A549 (cell line): ENCODE data around the gene TAF12. TPM values are rescaled to one million over a fixed set of nuclear protein-coding genes. Genes with fewer than 3 reads are reported as not detected.
A peak's percentile ranks its signal among the peaks of the same experiment; 100 is the strongest.
"Not testable (repeated sequence)": the region's sequence is repeated elsewhere in the genome, so short reads cannot be mapped to it uniquely, and the experiment has no call there.

ENCODE experiments used
- ATAC-seq, 2 experiments: fragments of 200-7000 bp in 1 of 2; fragments of >200 bp in 1 of 2; cut with Nextera tagmentation in 1 of 2; cut with Tn5 transposase in 1 of 2; 3 replicates each; pipeline versions ENCODE4 v1.8.0 to v1.9.1; 2018 to 2020; ENCODE audit warnings: mild to moderate bottlenecking in 1 of 2, moderate library complexity in 1 of 2
- CTCF ChIA-PET: fragments of 300-600 bp; sonication (Branson Sonifier 250); formaldehyde crosslinking; extraction: SDS; loops from one replicate; lab custom pipeline; 2021; ENCODE audit warnings: antibody characterized with exemption, inconsistent platforms; lab: Yijun Ruan, JAX
- POLR2A ChIA-PET: fragments of 350-600 bp; formaldehyde crosslinking; extraction: SDS; loops from one replicate; lab custom pipeline; 2021; ENCODE audit warnings: antibody characterized with exemption, inconsistent platforms; lab: Yijun Ruan, JAX
- DNase-seq, 2 experiments: peaks; one replicate each; pipeline versions ENCODE4 v3.0.0 to v3.0.0-alpha.2; 2011 to 2016; ENCODE audit warnings: low read depth in 1 of 2, low spot score in 1 of 2
- FAIRE-seq: peaks from 2 replicates; lab custom pipeline; 2011; peaks lifted over from hg19 to GRCh38; lab: Jason Lieb, UNC
- H3K27ac ChIP-seq, 2 experiments: fragments of >200 bp; sonication (Bioruptor Twin); formaldehyde crosslinking; 3 replicates each; pipeline ENCODE4 v1.5.1; 2016 to 2017
- H3K4me1 ChIP-seq: fragments of >200 bp; sonication (Bioruptor Twin); formaldehyde crosslinking; 3 replicates; pipeline ENCODE4 v1.6.1; 2016
- H3K4me2 ChIP-seq: fragments of >200 bp; sonication (Bioruptor Twin); formaldehyde crosslinking; 3 replicates; pipeline ENCODE4 v1.6.1; 2016
- H3K4me3 ChIP-seq: fragments of >200 bp; sonication (Bioruptor Twin); formaldehyde crosslinking; 3 replicates; pipeline ENCODE4 v1.5.1; 2016
- H3K9me3 ChIP-seq: fragments of >200 bp; sonication (Bioruptor Twin); formaldehyde crosslinking; 3 replicates; pipeline ENCODE4 v1.6.1; 2016
- CBX2 ChIP-seq: fragments of 200-600 bp; sonication (generic); IDR thresholded peaks from 2 replicates; pipeline ENCODE4 v1.6.1; 2016; ENCODE audit warnings: low read depth, mild to moderate bottlenecking, borderline replicate concordance
- CEBPB ChIP-seq, 2 experiments: fragments of >200 bp in 1 of 2; sonication (Bioruptor Twin) in 1 of 2; formaldehyde crosslinking in 1 of 2; IDR thresholded peaks; 2 replicates each; pipeline ENCODE4 v1.6.1; 2012 to 2016
- CHD4 ChIP-seq: fragments of 200-600 bp; sonication (generic); IDR thresholded peaks from 2 replicates; pipeline ENCODE4 v1.6.1; 2016; ENCODE audit warnings: antibody characterized with exemption, mild to moderate bottlenecking, borderline replicate concordance
- ELK1 ChIP-seq: fragments of 150-350 bp; IDR thresholded peaks from 2 replicates; pipeline ENCODE4 v1.6.1; 2014; ENCODE audit warnings: low read depth, mild to moderate bottlenecking, low read length
- FOSB ChIP-seq: fragments of 250-450 bp; sonication (Bioruptor Pico); IDR thresholded peaks from 2 replicates; pipeline ENCODE4 v1.5.0; 2020; ENCODE audit warnings: mild to moderate bottlenecking, moderate library complexity
- FOSL2 ChIP-seq, 2 experiments: fragments of 450-650 bp in 1 of 2; fragments of >200 bp in 1 of 2; sonication (Bioruptor Twin) in 1 of 2; formaldehyde crosslinking; IDR thresholded peaks; 2 replicates each; pipeline versions ENCODE4 v1.5.0 to v1.6.1; 2016 to 2020; ENCODE audit warnings: mild to moderate bottlenecking in 1 of 2, moderate library complexity in 1 of 2
- FOXS1 ChIP-seq: fragments of 250-450 bp; sonication (Bioruptor Pico); IDR thresholded peaks from 2 replicates; pipeline ENCODE4 v1.5.0; 2020; ENCODE audit warnings: mild to moderate bottlenecking, moderate library complexity
- HEYL ChIP-seq: fragments of 250-450 bp; sonication (Bioruptor Pico); IDR thresholded peaks from 2 replicates; pipeline ENCODE4 v1.8.0; 2021; ENCODE audit warnings: mild to moderate bottlenecking, moderate library complexity
- HOXA7 ChIP-seq: fragments of 250-450 bp; sonication (Bioruptor Pico); IDR thresholded peaks from 2 replicates; pipeline ENCODE4 v1.5.0; 2020; ENCODE audit warnings: mild to moderate bottlenecking, moderate library complexity
- JUN ChIP-seq, 2 experiments: fragments of >200 bp; sonication (Bioruptor Twin); formaldehyde crosslinking; IDR thresholded peaks; 2 replicates in 1 of 2; 3 replicates in 1 of 2; pipeline ENCODE4 v1.6.1; 2016 to 2017
- JUNB ChIP-seq: fragments of >200 bp; sonication (Bioruptor Twin); formaldehyde crosslinking; IDR thresholded peaks from 2 replicates; pipeline ENCODE4 v1.6.1; 2016
- MAFK ChIP-seq: fragments of 450-650 bp; IDR thresholded peaks from 2 replicates; pipeline ENCODE4 v1.6.1; 2014; ENCODE audit not compliant: partially characterized antibody
- NPAS2 ChIP-seq: fragments of 250-450 bp; sonication (Bioruptor Pico); IDR thresholded peaks from 2 replicates; pipeline ENCODE4 v1.8.0; 2022; ENCODE audit warnings: mild to moderate bottlenecking, moderate library complexity, borderline replicate concordance
- NR3C1 ChIP-seq: fragments of >200 bp; sonication (Bioruptor Twin); formaldehyde crosslinking; IDR thresholded peaks from 3 replicates; pipeline ENCODE4 v1.6.1; 2017
- POLR2AphosphoS2 ChIP-seq: conservative IDR thresholded peaks from 2 replicates; pipeline ENCODE4 v1.6.1; 2012; ENCODE audit warnings: low read length, improper control_type of control experiment, inconsistent platforms
- RCOR1 ChIP-seq: fragments of 150-350 bp; IDR thresholded peaks from 2 replicates; pipeline ENCODE4 v1.6.1; 2014; ENCODE audit warnings: antibody characterized with exemption, low read length, low read depth
- SMC3 ChIP-seq: fragments of >200 bp; sonication (Bioruptor Twin); formaldehyde crosslinking; IDR thresholded peaks from 3 replicates; pipeline ENCODE4 v1.6.1; 2018; ENCODE audit warnings: inconsistent platforms
- WGBS: methylation state at CpG from one replicate; pipeline ENCODE4 v1.1.6; 2017; ENCODE audit errors: missing lambda C conversion rate; 5-methylcytosine and 5-hydroxymethylcytosine counted together
- polyA plus RNA-seq, 4 experiments: library from polyadenylated mRNA; depleted of rRNA in 3 of 4; stranded (reverse); fragments of >200 nt; fragmentation: RNase III in 1 of 4; extraction: RNeasy Plus Mini Kit Qiagen cat#74134 plus additional on column Dnase treatment in 1 of 4; gene quantifications; 2 replicates in 3 of 4; 3 replicates in 1 of 4; pipeline ENCODE4 v1.2.3, GENCODE V29; 2011 to 2017
- TF ChIP-seq, protein P1 (sequence below): fragments of 250-450 bp; sonication (Bioruptor Pico); IDR thresholded peaks from 2 replicates; pipeline ENCODE4 v1.5.0; 2021; ENCODE audit warnings: mild to moderate bottlenecking, moderate library complexity, borderline replicate concordance
- TF ChIP-seq, protein P2 (sequence below): fragments of 200-600 bp; sonication (generic); IDR thresholded peaks from 2 replicates; pipeline ENCODE4 v1.6.1; 2016; ENCODE audit warnings: antibody characterized with exemption, mild to moderate bottlenecking, moderate library complexity
- TF ChIP-seq, protein P3 (sequence below): fragments of >200 bp; sonication (Bioruptor Twin); formaldehyde crosslinking; IDR thresholded peaks from 2 replicates; pipeline ENCODE4 v1.6.1; 2016
- TF ChIP-seq, protein P4 (sequence below): fragments of 450-650 bp; IDR thresholded peaks from 2 replicates; pipeline ENCODE4 v1.6.1; 2014; ENCODE audit warnings: antibody characterized with exemption

Gene TAF12
- polyA plus RNA-seq, 2 of the 4 experiments (the other 2 are of a cell fraction): 15.8 to 38.3 TPM

- peak; percentile 38 to 72; a peak in 2 of 4 replicates for TF ChIP-seq CEBPB (IDR thresholded peaks at IDR 0.05)
- TF ChIP-seq, all 56 proteins: peak for 1; not testable (repeated sequence) for 55
- H3K9me3 ChIP-seq, FAIRE-seq, H3K4me1 ChIP-seq, CTCF ChIA-PET, H3K4me2 ChIP-seq, ATAC-seq, H3K4me3 ChIP-seq: not testable (repeated sequence)
- DNase-seq: peak in 1 of 2 experiments; percentile 45
- peak overlapping the region in 1 of 2 experiments; percentile 62; a peak in 3 of 6 replicates for H3K27ac ChIP-seq
- POLR2A ChIA-PET: interaction anchor here (1.0 kb wide), 1 partner anchor 9 kb away, joined by 9 read pairs; no protein-coding TSS in a partner anchor
- 70% methylated on average over 12 of the region's 12 CpGs for WGBS
Measured at GRCh38 chr1:28572891-28573290, 70.0 kb downstream of the TAF12 start.

DNA sequence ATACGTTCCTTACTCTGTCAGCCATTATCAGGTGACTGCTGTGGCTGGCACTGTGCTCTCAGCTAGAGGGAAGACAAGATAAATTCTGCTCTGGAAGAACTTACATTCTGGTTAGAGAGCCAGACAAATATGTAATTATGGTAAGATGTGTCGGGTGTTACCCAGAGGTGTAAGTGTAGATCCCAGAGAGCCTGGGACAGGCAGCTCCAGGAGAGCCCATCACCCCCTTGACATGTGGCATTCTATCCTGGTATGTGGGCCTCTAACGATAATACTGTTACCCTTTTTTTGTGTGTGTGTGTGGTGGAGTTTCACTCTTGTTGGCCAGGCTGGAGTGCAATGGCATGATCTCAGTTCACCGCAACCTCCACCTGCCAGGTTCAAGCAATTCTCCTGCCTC lies 71.0 kb downstream of the TAF12 start:
- H3K4me2 ChIP-seq: no peak overlapping the region
- peak overlapping the region in 1 of 2 experiments; percentile 12; a peak in 1 of 6 replicates for H3K27ac ChIP-seq
- ATAC-seq: no peak
- peaks cover 6% of the 10 kb centered on the region; the same call in 2 of the 3 replicates for H3K4me1 ChIP-seq
- no peaks in the 10 kb centered on the region for H3K9me3 ChIP-seq
- ChIA-PET CTCF (interaction anchor here (0.6 kb wide), 1 partner anchor 207 kb away, joined by 3 read pairs; no protein-coding TSS in a partner anchor), POLR2A (no interaction called here)
- no peak overlapping the region for H3K4me3 ChIP-seq
- TF ChIP-seq CBX2: no peak
- no peak for TF ChIP-seq RCOR1
- TF ChIP-seq POLR2AphosphoS2: no peak
- no peak for TF ChIP-seq HEYL (CRISPR knock-in tag)
- no peak for DNase-seq
- FAIRE-seq: no peak
- WGBS: 93% methylated on average over 4 of the region's 4 CpGs

- no peak for ATAC-seq
- CTCF ChIA-PET: interaction anchor here (1.5 kb wide), 1 partner anchor 35 kb away, joined by 4 read pairs; no protein-coding TSS in a partner anchor
- no peak for TF ChIP-seq ELK1
- TF ChIP-seq CHD4: no peak
- TF ChIP-seq JUN (IDR thresholded peaks at IDR 0.05): no peak
- no peak for TF ChIP-seq NPAS2 (CRISPR knock-in tag)
- TF ChIP-seq, protein P1, sequence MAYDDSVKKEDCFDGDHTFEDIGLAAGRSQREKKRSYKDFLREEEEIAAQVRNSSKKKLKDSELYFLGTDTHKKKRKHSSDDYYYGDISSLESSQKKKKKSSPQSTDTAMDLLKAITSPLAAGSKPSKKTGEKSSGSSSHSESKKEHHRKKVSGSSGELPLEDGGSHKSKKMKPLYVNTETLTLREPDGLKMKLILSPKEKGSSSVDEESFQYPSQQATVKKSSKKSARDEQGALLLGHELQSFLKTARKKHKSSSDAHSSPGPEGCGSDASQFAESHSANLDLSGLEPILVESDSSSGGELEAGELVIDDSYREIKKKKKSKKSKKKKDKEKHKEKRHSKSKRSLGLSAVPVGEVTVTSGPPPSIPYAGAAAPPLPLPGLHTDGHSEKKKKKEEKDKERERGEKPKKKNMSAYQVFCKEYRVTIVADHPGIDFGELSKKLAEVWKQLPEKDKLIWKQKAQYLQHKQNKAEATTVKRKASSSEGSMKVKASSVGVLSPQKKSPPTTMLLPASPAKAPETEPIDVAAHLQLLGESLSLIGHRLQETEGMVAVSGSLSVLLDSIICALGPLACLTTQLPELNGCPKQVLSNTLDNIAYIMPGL (CRISPR knock-in tag): no peak
- TF ChIP-seq, protein P2, sequence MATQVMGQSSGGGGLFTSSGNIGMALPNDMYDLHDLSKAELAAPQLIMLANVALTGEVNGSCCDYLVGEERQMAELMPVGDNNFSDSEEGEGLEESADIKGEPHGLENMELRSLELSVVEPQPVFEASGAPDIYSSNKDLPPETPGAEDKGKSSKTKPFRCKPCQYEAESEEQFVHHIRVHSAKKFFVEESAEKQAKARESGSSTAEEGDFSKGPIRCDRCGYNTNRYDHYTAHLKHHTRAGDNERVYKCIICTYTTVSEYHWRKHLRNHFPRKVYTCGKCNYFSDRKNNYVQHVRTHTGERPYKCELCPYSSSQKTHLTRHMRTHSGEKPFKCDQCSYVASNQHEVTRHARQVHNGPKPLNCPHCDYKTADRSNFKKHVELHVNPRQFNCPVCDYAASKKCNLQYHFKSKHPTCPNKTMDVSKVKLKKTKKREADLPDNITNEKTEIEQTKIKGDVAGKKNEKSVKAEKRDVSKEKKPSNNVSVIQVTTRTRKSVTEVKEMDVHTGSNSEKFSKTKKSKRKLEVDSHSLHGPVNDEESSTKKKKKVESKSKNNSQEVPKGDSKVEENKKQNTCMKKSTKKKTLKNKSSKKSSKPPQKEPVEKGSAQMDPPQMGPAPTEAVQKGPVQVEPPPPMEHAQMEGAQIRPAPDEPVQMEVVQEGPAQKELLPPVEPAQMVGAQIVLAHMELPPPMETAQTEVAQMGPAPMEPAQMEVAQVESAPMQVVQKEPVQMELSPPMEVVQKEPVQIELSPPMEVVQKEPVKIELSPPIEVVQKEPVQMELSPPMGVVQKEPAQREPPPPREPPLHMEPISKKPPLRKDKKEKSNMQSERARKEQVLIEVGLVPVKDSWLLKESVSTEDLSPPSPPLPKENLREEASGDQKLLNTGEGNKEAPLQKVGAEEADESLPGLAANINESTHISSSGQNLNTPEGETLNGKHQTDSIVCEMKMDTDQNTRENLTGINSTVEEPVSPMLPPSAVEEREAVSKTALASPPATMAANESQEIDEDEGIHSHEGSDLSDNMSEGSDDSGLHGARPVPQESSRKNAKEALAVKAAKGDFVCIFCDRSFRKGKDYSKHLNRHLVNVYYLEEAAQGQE: no peak
- no peak for TF ChIP-seq FOXS1 (CRISPR knock-in tag)
- no peak for TF ChIP-seq HOXA7 (CRISPR knock-in tag)
- no peak for TF ChIP-seq FOSL2 (IDR thresholded peaks at IDR 0.05)
- no peak for TF ChIP-seq FOSL2 (CRISPR knock-in tag; IDR thresholded peaks at IDR 0.05)
- TF ChIP-seq, protein P3, sequence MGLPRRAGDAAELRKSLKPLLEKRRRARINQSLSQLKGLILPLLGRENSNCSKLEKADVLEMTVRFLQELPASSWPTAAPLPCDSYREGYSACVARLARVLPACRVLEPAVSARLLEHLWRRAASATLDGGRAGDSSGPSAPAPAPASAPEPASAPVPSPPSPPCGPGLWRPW: no peak
- TF ChIP-seq FOSB (CRISPR knock-in tag): no peak
- no peak for TF ChIP-seq JUNB
- no peak for TF ChIP-seq SMC3
- TF ChIP-seq, protein P4, sequence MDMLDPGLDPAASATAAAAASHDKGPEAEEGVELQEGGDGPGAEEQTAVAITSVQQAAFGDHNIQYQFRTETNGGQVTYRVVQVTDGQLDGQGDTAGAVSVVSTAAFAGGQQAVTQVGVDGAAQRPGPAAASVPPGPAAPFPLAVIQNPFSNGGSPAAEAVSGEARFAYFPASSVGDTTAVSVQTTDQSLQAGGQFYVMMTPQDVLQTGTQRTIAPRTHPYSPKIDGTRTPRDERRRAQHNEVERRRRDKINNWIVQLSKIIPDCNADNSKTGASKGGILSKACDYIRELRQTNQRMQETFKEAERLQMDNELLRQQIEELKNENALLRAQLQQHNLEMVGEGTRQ: no peak
- no peak for TF ChIP-seq MAFK
- TF ChIP-seq NR3C1: no peak
- Histone ChIP-seq H3K27ac (no peak overlapping the region), H3K4me1 (no peaks in the 10 kb centered on the region), H3K4me2 (no peak overlapping the region), H3K4me3 (no peak overlapping the region), H3K9me3 (no peaks in the 10 kb centered on the region)
- FAIRE-seq: no peak
- POLR2A ChIA-PET: no interaction called here
- 79% methylated on average over 2 of the region's 2 CpGs for WGBS
- no peak for DNase-seq
Measured at GRCh38 chr1:28566931-28567330, 75.9 kb downstream of the TAF12 start.
